Kidney (tissue), 14 donors: Measurements from ENCODE around the gene THADA. TPM values are rescaled to one million over a fixed set of nuclear protein-coding genes. Genes with fewer than 3 reads are reported as not detected.

ENCODE experiments used
- DNase-seq, 5 donors: peaks; one replicate each; pipeline ENCODE4 v3.0.0-alpha.2; 2013 to 2020
- FAIRE-seq: peaks from 2 replicates; lab custom pipeline; 2012; peaks lifted over from hg19 to GRCh38; lab: Jason Lieb, UNC
- H3K27ac ChIP-seq, 2 donors: one replicate each; pipeline ENCODE4 v1.7.0; 2013; ENCODE audit warnings: low read depth in 2 of 2, low read length in 2 of 2, inconsistent platforms in 1 of 2
- H3K27me3 ChIP-seq: one replicate; pipeline ENCODE4 v1.7.1; 2013; ENCODE audit warnings: low read length, inconsistent platforms; ENCODE audit not compliant: control insufficient read depth, insufficient read depth
- H3K36me3 ChIP-seq, 3 donors: one replicate each; pipeline versions ENCODE4 v1.7.0 to v1.7.1; 2013; ENCODE audit warnings: low read length in 3 of 3, control low read depth in 1 of 3, inconsistent platforms in 1 of 3; ENCODE audit not compliant: insufficient read depth in 3 of 3, control insufficient read depth in 2 of 3
- H3K4me1 ChIP-seq, 3 donors: one replicate each; pipeline versions ENCODE4 v1.7.0 to v1.7.1; 2013; ENCODE audit warnings: low read length in 3 of 3, inconsistent platforms in 1 of 3, low read depth in 1 of 3; ENCODE audit not compliant: control insufficient read depth in 2 of 3, insufficient read depth in 2 of 3
- H3K4me3 ChIP-seq, 3 donors: one replicate each; pipeline versions ENCODE4 v1.7.0 to v1.8.1; 2013; ENCODE audit warnings: low read length in 3 of 3, control low read depth in 1 of 3, inconsistent platforms in 1 of 3
- H3K9ac ChIP-seq, 3 donors: one replicate each; pipeline versions ENCODE4 v1.7.0 to v1.7.1; 2013; ENCODE audit warnings: low read length in 3 of 3, control low read depth in 1 of 3, inconsistent platforms in 1 of 3
- H3K9me3 ChIP-seq, 3 donors: one replicate each; pipeline versions ENCODE4 v1.7.0 to v1.7.1; 2013; ENCODE audit warnings: low read length in 3 of 3, control low read depth in 1 of 3, inconsistent platforms in 1 of 3; ENCODE audit not compliant: control insufficient read depth in 2 of 3, insufficient read depth in 1 of 3
- intact Hi-C: fragments of 100-400 bp; cut with DNase I; formaldehyde crosslinking; loops from one replicate; pipeline ENCODE4 v1.11.1; 2022
- polyA plus RNA-seq: library from polyadenylated mRNA; stranded (reverse); fragments of 350-450 nt; fragmentation: Illumina TruSeq; extraction: RNeasy Lipid Tissue Mini Kit (QIAGEN cat#74804); gene quantifications from one replicate; pipeline ENCODE4 v1.2.3, GENCODE V29; 2014; ENCODE audit warnings: low read depth, low replicate concordance; ENCODE audit not compliant: insufficient read depth
- total RNA-seq: library from RNA; stranded (reverse); fragmentation: NEBNext Ultra II Directional; extraction: Animal tissue kit (Norgen Biotek cat#: 25700); gene quantifications from one replicate; pipeline ENCODE4 v1.2.1, GENCODE V29; 2021
- TF ChIP-seq, protein P1 (sequence below): IDR thresholded peaks from 3 replicates; pipeline ENCODE4 v1.5.1; 2012; ENCODE audit warnings: mild to moderate bottlenecking, moderate library complexity, borderline replicate concordance; ENCODE audit not compliant: insufficient read depth; ENCODE audit errors: extremely low read depth
- donor health status: control.
- donor health status: control.
- donor health status: control.
- donor health status: control.
- donor health status: control.
- donor health status: DM: yes; HTN: yes; CAD: no.
- donor health status: Normal renal cell carcinoma (clear cell type).

Gene THADA
- total and polyA plus RNA-seq, 2 donors from 2014 or later: 21.4 to 45.1 TPM

DNA sequence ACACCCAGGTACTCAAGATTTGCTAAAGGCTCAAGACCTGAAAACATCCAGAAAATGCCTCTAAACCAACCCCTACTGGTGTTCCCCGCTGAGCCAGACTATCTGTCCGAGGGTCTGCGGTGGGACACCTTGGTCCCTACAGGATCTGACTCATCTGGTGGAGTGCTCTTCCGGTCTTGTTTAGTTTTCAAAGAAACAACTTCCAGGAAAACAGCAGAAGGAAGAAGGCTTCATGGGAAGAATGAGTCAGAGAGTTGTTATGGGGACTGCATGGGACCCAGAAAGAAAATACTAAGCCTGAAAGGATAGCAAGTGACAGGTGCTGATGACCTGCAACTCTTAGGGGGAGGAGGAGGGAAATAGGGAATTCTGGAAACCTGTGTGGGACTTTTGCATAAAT is 410.7 kb downstream of the THADA start:
- H3K4me3 ChIP-seq: no peak overlapping the region
- no peak for DNase-seq
- no peak overlapping the region for H3K9ac ChIP-seq
- H3K9me3 ChIP-seq: no peaks in the 10 kb centered on the region
- H3K27me3 ChIP-seq: no peaks in the 10 kb centered on the region
- no peak for FAIRE-seq
- H3K4me1 ChIP-seq: no peaks in the 10 kb centered on the region
- no peak overlapping the region for H3K27ac ChIP-seq
- TF ChIP-seq, protein P1, sequence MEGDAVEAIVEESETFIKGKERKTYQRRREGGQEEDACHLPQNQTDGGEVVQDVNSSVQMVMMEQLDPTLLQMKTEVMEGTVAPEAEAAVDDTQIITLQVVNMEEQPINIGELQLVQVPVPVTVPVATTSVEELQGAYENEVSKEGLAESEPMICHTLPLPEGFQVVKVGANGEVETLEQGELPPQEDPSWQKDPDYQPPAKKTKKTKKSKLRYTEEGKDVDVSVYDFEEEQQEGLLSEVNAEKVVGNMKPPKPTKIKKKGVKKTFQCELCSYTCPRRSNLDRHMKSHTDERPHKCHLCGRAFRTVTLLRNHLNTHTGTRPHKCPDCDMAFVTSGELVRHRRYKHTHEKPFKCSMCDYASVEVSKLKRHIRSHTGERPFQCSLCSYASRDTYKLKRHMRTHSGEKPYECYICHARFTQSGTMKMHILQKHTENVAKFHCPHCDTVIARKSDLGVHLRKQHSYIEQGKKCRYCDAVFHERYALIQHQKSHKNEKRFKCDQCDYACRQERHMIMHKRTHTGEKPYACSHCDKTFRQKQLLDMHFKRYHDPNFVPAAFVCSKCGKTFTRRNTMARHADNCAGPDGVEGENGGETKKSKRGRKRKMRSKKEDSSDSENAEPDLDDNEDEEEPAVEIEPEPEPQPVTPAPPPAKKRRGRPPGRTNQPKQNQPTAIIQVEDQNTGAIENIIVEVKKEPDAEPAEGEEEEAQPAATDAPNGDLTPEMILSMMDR: no peak
- intact Hi-C loops: no loop called here
- H3K36me3 ChIP-seq: no peaks in the 10 kb centered on the region

- no peak overlapping the region for H3K9ac ChIP-seq
- no peak overlapping the region for H3K27ac ChIP-seq
- DNase-seq (no peak), FAIRE-seq (no peak)
- TF ChIP-seq, protein P1: no peak
- no peaks in the 10 kb centered on the region for H3K36me3 ChIP-seq
- H3K27me3 ChIP-seq: no peaks in the 10 kb centered on the region
- no peaks in the 10 kb centered on the region for H3K4me1 ChIP-seq
- intact Hi-C loops: no loop called here
- H3K9me3 ChIP-seq: no peaks in the 10 kb centered on the region
- H3K4me3 ChIP-seq: no peak overlapping the region
Measured at GRCh38 chr2:43184339-43184895, 411.4 kb downstream of the THADA start.

DNA sequence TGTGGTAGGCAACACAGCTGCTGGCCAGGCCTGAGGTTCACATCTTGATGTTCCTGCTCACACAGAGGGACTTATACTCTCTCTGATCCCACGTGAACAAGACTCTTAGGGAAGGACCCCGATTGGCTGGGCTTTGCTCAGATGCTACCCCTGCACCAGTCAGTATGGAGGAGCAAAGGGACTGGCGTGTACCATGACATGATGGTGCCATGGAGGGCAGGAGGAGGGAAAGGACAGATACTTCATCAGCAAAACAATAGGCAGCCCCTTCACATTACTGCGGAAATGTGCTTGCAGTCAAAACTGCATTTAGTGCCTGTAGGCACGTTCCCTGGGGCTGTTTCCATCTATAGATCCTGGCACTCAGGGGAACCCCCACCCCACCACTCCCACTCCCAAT is 412.1 kb downstream of the THADA start:
- Histone ChIP-seq H3K36me3 (no peaks in the 10 kb centered on the region), H3K27ac (no peak overlapping the region), H3K4me1 (peaks cover 0 to 5% (median 5%) of the 10 kb centered on the region in 3 donors), H3K4me3 (no peak overlapping the region), H3K9me3 (no peaks in the 10 kb centered on the region), H3K9ac (no peak overlapping the region), H3K27me3 (no peaks in the 10 kb centered on the region)
- TF ChIP-seq, protein P1: no peak
- intact Hi-C loops: no loop called here
- FAIRE-seq (no peak), DNase-seq (no peak)

GRCh38 chr2:43180897-43181296 is 414.9 kb downstream of the THADA start:
- DNase-seq (no peak), FAIRE-seq (no peak)
- H3K27me3 ChIP-seq: no peaks in the 10 kb centered on the region
- no peaks in the 10 kb centered on the region for H3K36me3 ChIP-seq
- TF ChIP-seq, protein P1: no peak
- H3K4me1 ChIP-seq: peaks cover 0 to 14% (median 10%) of the 10 kb centered on the region in 3 donors
- H3K27ac ChIP-seq: no peak overlapping the region
- no peak overlapping the region for H3K9ac ChIP-seq
- intact Hi-C loops: no loop called here
- H3K9me3 ChIP-seq: no peaks in the 10 kb centered on the region
- no peak overlapping the region for H3K4me3 ChIP-seq
